ENCODE results near the gene SYT17.

The SYT17 gene

GRCh38 chr16:19219836-19220235, 51.8 kb downstream of the SYT17 start:
- no peak for DNase-seq (ENCODE audit: low read depth)

- DNase-seq (ENCODE audit: low read depth), result no peak
Observed at GRCh38 chr16:19223235-19224170, 55.5 kb downstream of the SYT17 start.

DNA sequence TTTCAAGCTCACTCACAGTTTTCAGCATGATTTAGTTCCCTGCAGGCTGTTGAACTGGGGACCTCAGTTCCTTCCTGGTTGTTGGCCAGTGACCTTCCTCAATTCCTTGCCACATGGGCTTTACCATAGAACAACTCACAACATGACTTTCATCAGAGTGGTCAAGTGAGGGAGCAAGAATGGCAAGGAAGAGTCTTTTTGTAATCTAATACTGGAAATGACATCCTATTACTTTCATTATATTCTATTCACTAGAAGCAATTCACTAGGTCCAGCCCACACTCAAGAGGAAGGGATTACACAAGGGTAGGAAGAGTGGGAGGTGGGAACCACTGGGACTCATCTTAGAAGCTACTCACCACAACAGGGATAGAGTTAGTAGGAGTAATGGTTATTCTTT, 57.6 kb downstream of the SYT17 start:
- DNase-seq (ENCODE audit: low read depth), result no peak

DNA sequence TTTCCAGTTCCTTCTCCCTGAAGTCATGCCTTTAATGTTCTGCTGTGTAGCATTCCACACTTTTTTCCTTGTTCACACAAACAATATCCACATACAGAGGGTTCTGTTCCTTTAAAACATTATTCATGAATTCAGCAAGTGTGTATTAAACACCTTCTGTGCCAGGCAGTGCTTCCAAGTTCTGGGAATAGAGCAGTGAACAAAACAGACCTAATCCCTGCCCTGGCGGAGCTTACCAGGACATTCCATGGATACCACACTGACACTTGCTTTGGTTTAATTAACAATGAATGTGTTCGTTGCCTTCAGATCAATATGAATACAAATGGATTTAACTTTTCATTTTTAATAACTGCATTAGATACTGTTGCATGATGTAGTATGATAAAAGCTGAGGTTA, 59.6 kb downstream of the SYT17 start:
- DNase-seq (ENCODE audit: low read depth), result no peak

- no peak for DNase-seq (ENCODE audit: low read depth)
Observed at GRCh38 chr16:19228052-19228451, 60.0 kb downstream of the SYT17 start.

DNA sequence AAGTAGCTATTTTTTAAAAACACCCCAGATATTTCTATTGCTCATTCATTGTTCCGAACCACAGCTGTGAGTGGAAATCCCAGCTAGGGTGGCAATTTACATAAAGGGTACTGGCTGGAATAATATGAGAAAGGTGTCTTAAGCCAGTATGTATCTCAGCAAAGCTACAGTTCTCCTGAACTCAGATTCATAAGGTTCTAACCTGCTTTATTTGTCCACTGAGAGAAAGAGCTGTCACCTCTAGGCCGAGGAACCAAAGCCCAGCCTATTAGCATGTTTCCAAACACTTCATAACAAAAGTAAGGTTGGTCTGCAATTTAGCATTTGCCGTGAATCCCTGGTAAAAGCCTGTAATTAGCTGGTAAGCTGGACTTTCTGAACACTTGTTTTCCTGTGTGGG, 60.5 kb downstream of the SYT17 start:
- no peak for DNase-seq (ENCODE audit: low read depth)

DNA sequence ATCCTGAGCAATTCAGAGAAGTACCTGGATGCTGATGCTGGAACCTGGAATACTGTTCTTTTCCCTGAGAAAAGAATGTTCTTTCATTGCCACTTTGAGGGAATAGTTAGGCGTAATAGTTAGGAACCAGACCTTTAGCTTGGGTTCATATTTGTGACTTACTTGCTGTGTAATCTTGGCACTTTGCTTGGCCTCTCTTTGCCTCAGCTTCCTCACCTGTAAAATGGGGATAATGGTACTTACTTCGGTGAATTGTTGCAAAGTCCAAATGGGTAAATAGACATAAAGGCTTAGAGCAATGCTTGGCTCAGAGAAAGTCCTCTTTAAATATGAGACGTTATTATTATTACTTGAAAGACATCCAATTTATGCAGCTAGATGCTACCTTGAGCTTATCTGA, 62.5 kb downstream of the SYT17 start:
- DNase-seq (ENCODE audit: low read depth), result no peak

GRCh38 chr16:19231881-19232280, 63.8 kb downstream of the SYT17 start:
- no peak for DNase-seq (ENCODE audit: low read depth)

GRCh38 chr16:19232988-19233387, 64.9 kb downstream of the SYT17 start:
- DNase-seq (ENCODE audit: low read depth), result no peak

DNA sequence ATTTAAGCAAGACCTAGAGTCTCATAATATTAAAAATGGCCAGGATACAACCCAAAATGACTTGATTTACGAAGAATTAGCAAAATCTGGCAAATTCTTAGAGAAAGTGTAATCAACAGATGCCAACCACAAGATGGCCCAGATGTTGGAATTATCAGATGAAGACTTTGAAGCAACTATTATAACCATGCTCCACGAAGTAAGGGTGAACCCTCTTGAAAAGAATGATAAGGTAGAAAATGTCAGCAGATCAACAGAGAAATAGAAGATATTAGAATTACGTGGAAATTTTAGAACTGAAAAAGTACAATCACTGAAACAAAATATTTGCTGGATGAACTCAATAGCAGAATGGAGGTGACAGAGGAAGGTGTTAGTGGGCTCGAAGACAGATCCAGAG, 67.4 kb downstream of the SYT17 start:
- DNase-seq (ENCODE audit: low read depth), result no peak

DNA sequence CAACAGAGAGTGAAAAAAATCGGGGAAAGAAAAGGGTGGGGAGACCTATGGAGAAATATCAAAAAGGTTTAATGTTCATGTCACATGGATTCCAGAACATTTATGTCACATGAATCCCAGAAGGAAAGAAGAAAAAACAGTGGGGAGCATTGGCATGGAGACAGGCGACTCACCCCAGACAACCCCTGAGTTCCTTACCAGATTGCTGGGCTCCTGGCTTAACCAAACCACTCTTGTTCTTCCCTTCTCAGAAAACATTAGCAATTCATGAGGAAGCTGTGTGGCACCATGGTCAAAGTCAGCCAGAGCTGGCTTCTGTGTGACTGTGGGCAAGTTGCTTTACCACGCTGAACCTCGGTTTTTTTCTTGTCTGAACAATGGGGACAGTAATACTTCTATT, 67.8 kb downstream of the SYT17 start:
- DNase-seq (ENCODE audit: low read depth), result no peak

DNA sequence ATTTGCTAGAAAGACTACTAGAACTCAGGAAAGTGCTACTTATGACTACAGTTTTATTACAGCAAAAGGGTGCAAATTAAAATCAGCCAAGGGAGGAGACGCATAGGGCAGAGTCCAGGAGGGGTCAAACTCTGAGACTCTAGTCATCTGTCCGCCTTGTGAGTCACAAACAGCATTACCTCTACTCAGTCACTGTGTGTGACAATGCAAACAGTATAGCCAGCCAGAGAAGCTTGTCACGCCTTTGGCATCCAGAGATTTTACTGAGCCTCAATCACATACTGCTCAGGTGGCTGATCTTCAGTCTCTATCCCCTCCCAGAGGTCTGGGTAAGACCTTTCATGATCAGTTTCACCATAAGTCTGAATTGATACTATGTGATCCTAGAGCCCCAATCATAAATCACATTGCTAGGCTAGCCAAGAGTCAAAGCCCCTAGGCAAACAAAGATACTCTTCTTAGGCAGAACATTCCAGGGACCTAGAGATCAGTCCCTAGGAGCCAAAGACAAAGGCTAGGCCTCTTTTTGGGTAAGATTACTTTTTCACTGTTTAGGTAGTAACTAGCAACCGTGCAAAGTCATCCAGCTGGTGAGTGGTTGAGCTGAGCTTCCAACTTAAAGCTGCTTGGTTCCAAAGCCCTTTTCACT, 68.6 kb downstream of the SYT17 start:
- no peak for DNase-seq (ENCODE audit: low read depth)

GRCh38 chr16:19238406-19238805, 70.4 kb downstream of the SYT17 start:
- DNase-seq (ENCODE audit: low read depth), result no peak

- no peak for DNase-seq (ENCODE audit: low read depth)
Observed at GRCh38 chr16:19239511-19240155, 71.6 kb downstream of the SYT17 start.

- DNase-seq (ENCODE audit: low read depth), result no peak
Observed at GRCh38 chr16:19240494-19240893, 72.5 kb downstream of the SYT17 start.

GRCh38 chr16:19241512-19241911, 73.5 kb downstream of the SYT17 start:
- DNase-seq (ENCODE audit: low read depth), result no peak

- DNase-seq (ENCODE audit: low read depth), result no peak
Observed at GRCh38 chr16:19242186-19242585, 74.1 kb downstream of the SYT17 start.

DNA sequence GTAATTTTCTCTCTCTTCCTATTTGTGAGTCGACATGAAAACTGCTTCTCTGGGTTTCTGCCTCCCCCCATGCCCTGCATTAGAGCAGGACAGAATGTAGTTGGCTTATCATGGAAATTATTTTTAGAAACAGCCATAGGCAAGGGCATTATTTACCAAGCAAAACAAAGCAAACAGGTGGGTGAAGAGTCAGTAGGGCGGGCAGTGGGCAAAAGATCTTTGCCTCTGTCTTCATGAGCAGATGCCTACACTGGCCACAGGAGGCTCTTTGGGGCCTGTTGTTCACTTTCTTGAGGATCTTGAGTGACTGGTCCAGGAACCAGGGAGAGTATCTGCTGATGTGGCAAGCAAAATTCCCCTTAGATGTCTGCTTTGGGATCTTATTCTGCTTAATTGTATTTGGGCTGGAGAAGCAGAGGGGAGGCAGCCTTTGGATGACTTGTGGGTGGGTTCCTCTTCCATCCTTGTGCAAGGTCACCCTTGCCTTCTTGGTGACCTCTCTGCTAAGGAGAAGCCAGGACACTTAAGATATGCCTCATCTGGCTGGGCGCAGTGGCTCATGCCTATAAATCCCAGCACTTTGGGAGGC, 75.0 kb downstream of the SYT17 start:
- DNase-seq (ENCODE audit: low read depth), result no peak

- DNase-seq (ENCODE audit: low read depth), result no peak
Observed at GRCh38 chr16:19245326-19245925, 77.4 kb downstream of the SYT17 start.

DNA sequence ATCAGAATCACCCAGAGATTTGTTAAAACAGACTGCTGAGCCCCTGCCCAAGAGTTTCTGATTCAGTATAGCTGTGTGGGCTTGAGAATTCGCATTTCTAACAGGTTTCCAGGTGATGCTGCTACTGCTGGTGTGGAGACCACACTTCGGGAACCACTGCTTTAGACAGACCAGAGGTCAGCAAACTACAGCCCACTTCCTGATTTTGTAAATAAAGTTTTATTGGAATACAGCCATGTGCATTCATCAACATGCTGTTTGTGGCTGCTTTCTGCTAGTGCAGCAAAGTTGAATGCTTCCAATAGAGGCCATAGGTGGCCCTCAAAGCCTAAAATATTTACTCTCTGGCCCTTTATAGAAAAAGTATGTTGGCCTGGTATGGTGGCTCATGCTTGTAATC, 84.9 kb downstream of the SYT17 start:
- no peak for DNase-seq (ENCODE audit: low read depth)

GRCh38 chr16:19254611-19255010, 86.6 kb downstream of the SYT17 start:
- DNase-seq (ENCODE audit: low read depth), result no peak

- DNase-seq (ENCODE audit: low read depth), result no peak
Observed at GRCh38 chr16:19264123-19264673, 96.2 kb downstream of the SYT17 start.

All from GM04503 (cell line).